ENCODE data around the gene PACRG.

Gene PACRG

DNA sequence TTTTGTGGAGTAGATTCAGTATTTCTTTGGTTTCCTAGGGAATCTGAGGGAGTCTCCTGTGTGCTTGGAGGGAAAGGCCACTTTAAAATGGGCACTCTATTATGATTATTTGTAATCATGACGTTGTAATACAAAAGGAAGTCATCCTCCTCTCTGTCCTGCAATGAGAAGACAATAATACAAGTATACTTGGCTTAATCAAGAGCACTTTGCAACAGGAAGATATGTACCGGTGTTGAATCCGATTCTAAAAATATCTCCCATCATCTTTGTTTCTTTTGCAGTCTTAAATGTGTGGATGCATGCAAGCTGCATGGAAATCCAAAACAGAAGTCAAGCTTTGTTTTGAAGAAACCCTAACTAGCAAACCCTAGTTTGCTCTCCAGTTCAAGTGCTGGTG lies 592.6 kb downstream of the PACRG start:
- no peak overlapping the region for H3K4me3 ChIP-seq (ENCODE audit: low read length)
- no peak for DNase-seq (ENCODE audit: low read depth, low spot score)
- H3K9me3 ChIP-seq (ENCODE audit: control insufficient read depth, insufficient read depth, low read length) = no peaks in the 10 kb centered on the region
- no peaks in the 10 kb centered on the region for H3K4me1 ChIP-seq (ENCODE audit: control insufficient read depth, insufficient read depth, low read length)
- no CpG with 5 or more reads among the region's 3 CpGs for WGBS (ENCODE audit: insufficient coverage, insufficient read length)
- H3K27ac ChIP-seq (ENCODE audit: low read length) = no peak overlapping the region
- H3K36me3 ChIP-seq (ENCODE audit: control insufficient read depth, insufficient read depth, low read length) = no peaks in the 10 kb centered on the region; the same call in 1 of the 2 replicates
- H3K27me3 ChIP-seq (ENCODE audit: control insufficient read depth, insufficient read depth, low read length) = no peaks in the 10 kb centered on the region

GRCh38 chr6:163320804-163321203 lies 593.0 kb downstream of the PACRG start:
- Histone ChIP-seq H3K9me3 (ENCODE audit: control insufficient read depth, insufficient read depth, low read length) (no peaks in the 10 kb centered on the region), H3K27me3 (ENCODE audit: control insufficient read depth, insufficient read depth, low read length) (no peaks in the 10 kb centered on the region), H3K4me1 (ENCODE audit: control insufficient read depth, insufficient read depth, low read length) (no peaks in the 10 kb centered on the region), H3K27ac (ENCODE audit: low read length) (no peak overlapping the region), H3K4me3 (ENCODE audit: low read length) (no peak overlapping the region), H3K36me3 (ENCODE audit: control insufficient read depth, insufficient read depth, low read length) (no peaks in the 10 kb centered on the region; the same call in 1 of the 2 replicates)
- no peak for DNase-seq (ENCODE audit: low read depth, low spot score)
- no CpG with 5 or more reads among the region's 2 CpGs for WGBS (ENCODE audit: insufficient coverage, insufficient read length)

DNA sequence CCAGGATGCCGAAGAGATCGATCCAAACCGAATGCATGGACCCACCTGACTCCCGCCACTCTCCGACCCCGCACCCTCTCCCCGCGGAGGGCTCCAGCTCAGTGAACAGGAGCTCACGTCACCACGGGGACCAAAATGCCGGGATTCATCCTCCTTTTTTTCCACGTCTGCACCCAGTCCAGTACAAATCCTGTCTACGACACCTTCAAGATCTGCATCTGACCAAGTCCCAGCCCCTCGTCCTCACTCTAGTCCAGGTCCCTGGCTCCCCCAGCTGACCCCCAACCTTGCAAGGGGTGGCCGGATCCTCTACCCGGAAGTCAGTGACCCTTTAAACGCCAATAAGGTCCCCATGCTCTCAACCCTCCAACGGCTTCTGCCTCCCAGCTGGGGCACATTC lies 593.9 kb downstream of the PACRG start:
- no peaks in the 10 kb centered on the region for H3K9me3 ChIP-seq (ENCODE audit: control insufficient read depth, insufficient read depth, low read length)
- no peaks in the 10 kb centered on the region for H3K27me3 ChIP-seq (ENCODE audit: control insufficient read depth, insufficient read depth, low read length)
- H3K4me1 ChIP-seq (ENCODE audit: control insufficient read depth, insufficient read depth, low read length) = no peaks in the 10 kb centered on the region
- no peak for DNase-seq (ENCODE audit: low read depth, low spot score)
- no peak overlapping the region for H3K4me3 ChIP-seq (ENCODE audit: low read length)
- H3K27ac ChIP-seq (ENCODE audit: low read length) = no peak overlapping the region
- WGBS (ENCODE audit: insufficient coverage, insufficient read length) = no CpG with 5 or more reads among the region's 18 CpGs
- no peaks in the 10 kb centered on the region; the same call in 1 of the 2 replicates for H3K36me3 ChIP-seq (ENCODE audit: control insufficient read depth, insufficient read depth, low read length)

GRCh38 chr6:163323274-163323673 lies 595.5 kb downstream of the PACRG start:
- Histone ChIP-seq H3K4me3 (ENCODE audit: low read length) (no peak overlapping the region), H3K4me1 (ENCODE audit: control insufficient read depth, insufficient read depth, low read length) (no peaks in the 10 kb centered on the region), H3K36me3 (ENCODE audit: control insufficient read depth, insufficient read depth, low read length) (no peaks in the 10 kb centered on the region; the same call in 1 of the 2 replicates), H3K27ac (ENCODE audit: low read length) (no peak overlapping the region), H3K9me3 (ENCODE audit: control insufficient read depth, insufficient read depth, low read length) (no peaks in the 10 kb centered on the region), H3K27me3 (ENCODE audit: control insufficient read depth, insufficient read depth, low read length) (no peaks in the 10 kb centered on the region)
- no peak for DNase-seq (ENCODE audit: low read depth, low spot score)
- WGBS (ENCODE audit: insufficient coverage, insufficient read length) = no CpG with 5 or more reads among the region's 13 CpGs

DNA sequence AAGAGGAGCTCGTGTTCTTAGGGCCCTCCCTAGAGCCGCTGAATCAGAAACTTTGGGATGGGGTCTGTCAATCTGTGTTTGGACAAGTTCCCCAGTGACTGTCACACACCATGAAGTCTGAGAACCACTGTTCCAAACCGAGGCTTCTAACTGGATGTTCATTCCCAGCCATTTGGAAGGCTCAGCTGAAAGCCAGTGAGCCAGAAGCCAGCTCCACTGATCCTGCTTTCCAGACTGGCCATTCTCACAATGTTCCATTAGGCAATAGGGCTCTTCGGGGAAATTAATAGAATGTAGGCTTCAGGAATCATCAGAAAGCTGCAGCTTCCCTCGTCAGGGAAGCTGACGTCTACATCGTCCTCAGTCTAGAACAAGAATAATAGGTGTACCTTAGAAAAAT lies 595.9 kb downstream of the PACRG start:
- H3K9me3 ChIP-seq (ENCODE audit: control insufficient read depth, insufficient read depth, low read length) = no peaks in the 10 kb centered on the region
- H3K27ac ChIP-seq (ENCODE audit: low read length) = no peak overlapping the region
- no peaks in the 10 kb centered on the region for H3K27me3 ChIP-seq (ENCODE audit: control insufficient read depth, insufficient read depth, low read length)
- WGBS (ENCODE audit: insufficient coverage, insufficient read length) = no CpG with 5 or more reads among the region's 7 CpGs
- H3K36me3 ChIP-seq (ENCODE audit: control insufficient read depth, insufficient read depth, low read length) = no peaks in the 10 kb centered on the region; the same call in 1 of the 2 replicates
- DNase-seq (ENCODE audit: low read depth, low spot score) = no peak
- H3K4me1 ChIP-seq (ENCODE audit: control insufficient read depth, insufficient read depth, low read length) = peaks cover 1% of the 10 kb centered on the region; the same call in 1 of the 2 replicates
- H3K4me3 ChIP-seq (ENCODE audit: low read length) = no peak overlapping the region

DNA sequence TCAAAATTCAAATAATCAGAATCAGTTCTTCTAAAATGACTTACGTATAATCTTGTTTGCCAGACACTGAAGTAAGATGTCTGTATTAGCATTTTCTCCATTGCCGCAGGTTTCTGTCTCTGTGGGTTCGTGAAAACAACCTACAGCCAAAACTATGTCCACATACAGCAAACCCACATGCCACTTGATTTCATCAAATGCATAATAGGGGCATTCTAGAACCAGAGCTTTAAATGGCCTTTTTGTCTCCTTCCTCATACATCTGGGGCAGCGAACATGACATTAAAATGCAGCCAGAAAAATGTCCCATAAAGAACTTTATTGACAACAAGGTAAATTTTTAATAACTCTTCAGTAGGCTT lies 596.5 kb downstream of the PACRG start:
- no peak overlapping the region for H3K4me3 ChIP-seq (ENCODE audit: low read length)
- no peaks in the 10 kb centered on the region; the same call in 1 of the 2 replicates for H3K36me3 ChIP-seq (ENCODE audit: control insufficient read depth, insufficient read depth, low read length)
- H3K4me1 ChIP-seq (ENCODE audit: control insufficient read depth, insufficient read depth, low read length) = peaks cover 1% of the 10 kb centered on the region; the same call in 1 of the 2 replicates
- DNase-seq (ENCODE audit: low read depth, low spot score) = no peak
- WGBS (ENCODE audit: insufficient coverage, insufficient read length) = no CpG with 5 or more reads among the region's 4 CpGs
- H3K27ac ChIP-seq (ENCODE audit: low read length) = no peak overlapping the region
- H3K9me3 ChIP-seq (ENCODE audit: control insufficient read depth, insufficient read depth, low read length) = no peaks in the 10 kb centered on the region
- H3K27me3 ChIP-seq (ENCODE audit: control insufficient read depth, insufficient read depth, low read length) = no peaks in the 10 kb centered on the region

- H3K27me3 ChIP-seq (ENCODE audit: control insufficient read depth, insufficient read depth, low read length) = no peaks in the 10 kb centered on the region
- H3K36me3 ChIP-seq (ENCODE audit: control insufficient read depth, insufficient read depth, low read length) = no peaks in the 10 kb centered on the region; the same call in 1 of the 2 replicates
- no peaks in the 10 kb centered on the region for H3K9me3 ChIP-seq (ENCODE audit: control insufficient read depth, insufficient read depth, low read length)
- peaks cover 1% of the 10 kb centered on the region; the same call in 1 of the 2 replicates for H3K4me1 ChIP-seq (ENCODE audit: control insufficient read depth, insufficient read depth, low read length)
- no peak overlapping the region for H3K27ac ChIP-seq (ENCODE audit: low read length)
- no CpG with 5 or more reads among the region's 10 CpGs for WGBS (ENCODE audit: insufficient coverage, insufficient read length)
- DNase-seq (ENCODE audit: low read depth, low spot score) = no peak
- no peak overlapping the region for H3K4me3 ChIP-seq (ENCODE audit: low read length)
These were observed 597.1 kb downstream of the PACRG start for GRCh38 chr6:163324688-163325389.

DNA sequence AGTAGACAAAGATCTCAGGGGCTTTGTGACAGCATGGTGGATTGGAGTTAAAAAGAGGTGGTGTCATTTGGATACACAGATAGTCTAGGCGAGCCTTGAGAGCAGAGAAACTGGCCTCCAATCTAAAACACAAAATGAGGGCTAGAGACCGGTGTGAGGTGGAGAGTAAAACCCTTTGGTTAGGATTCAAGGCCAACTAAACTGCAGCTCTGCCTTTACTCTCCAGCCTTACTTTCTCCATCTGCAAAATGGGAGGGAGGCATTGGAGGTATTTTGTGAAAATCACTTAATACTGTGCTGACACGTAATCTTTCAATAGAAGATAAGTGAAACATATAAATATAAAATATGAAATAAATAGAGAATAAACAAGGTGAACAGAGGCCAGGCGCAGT lies 597.6 kb downstream of the PACRG start:
- no peak overlapping the region for H3K4me3 ChIP-seq (ENCODE audit: low read length)
- H3K36me3 ChIP-seq (ENCODE audit: control insufficient read depth, insufficient read depth, low read length) = no peaks in the 10 kb centered on the region; the same call in 1 of the 2 replicates
- no CpG with 5 or more reads among the region's 4 CpGs for WGBS (ENCODE audit: insufficient coverage, insufficient read length)

DNA sequence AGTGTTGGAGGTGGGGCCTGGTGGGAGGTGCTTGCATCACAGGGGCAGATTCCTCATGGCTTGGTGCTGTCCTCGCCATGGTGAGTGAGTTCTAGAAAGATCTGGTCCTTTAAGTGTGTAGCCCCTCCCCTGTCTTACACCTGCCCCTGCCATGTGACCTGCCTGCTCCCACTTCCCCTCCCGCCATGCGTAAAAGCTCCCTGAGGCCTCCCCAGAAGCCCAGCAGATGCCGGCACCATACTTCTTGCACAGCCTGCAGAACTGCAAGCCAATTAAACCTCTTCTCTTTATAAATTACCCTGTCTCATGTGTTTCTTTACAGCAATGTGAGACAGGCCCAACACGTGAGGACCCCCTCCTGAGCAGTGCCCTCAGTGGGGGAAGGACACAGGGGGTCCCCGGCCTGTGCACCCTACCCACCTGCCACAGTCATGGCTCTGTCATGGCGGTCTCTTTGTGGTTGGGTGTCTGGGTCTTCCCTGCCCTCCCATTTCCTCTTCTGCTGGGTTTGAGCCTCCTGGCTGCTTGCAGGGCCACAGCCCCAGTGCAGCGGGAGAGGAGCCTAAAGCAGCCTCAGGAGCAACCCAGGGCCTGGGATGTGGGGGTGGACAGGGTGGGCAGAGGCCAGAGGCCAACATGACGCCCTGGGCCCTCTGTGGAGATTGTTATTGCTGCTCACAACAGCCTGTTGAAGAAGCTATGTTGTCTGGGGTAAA lies 599.5 kb downstream of the PACRG start:
- no peaks in the 10 kb centered on the region for H3K9me3 ChIP-seq (ENCODE audit: control insufficient read depth, insufficient read depth, low read length)
- H3K36me3 ChIP-seq (ENCODE audit: control insufficient read depth, insufficient read depth, low read length) = no peaks in the 10 kb centered on the region
- no CpG with 5 or more reads among the region's 9 CpGs for WGBS (ENCODE audit: insufficient coverage, insufficient read length)
- no peaks in the 10 kb centered on the region for H3K27me3 ChIP-seq (ENCODE audit: control insufficient read depth, insufficient read depth, low read length)
- no peak overlapping the region for H3K27ac ChIP-seq (ENCODE audit: low read length)
- H3K4me3 ChIP-seq (ENCODE audit: low read length) = no peak overlapping the region
- peaks cover 1% of the 10 kb centered on the region; the same call in 1 of the 2 replicates for H3K4me1 ChIP-seq (ENCODE audit: control insufficient read depth, insufficient read depth, low read length)
- no peak for DNase-seq (ENCODE audit: low read depth, low spot score)

More for the DNA sequence above, 597.6 kb downstream of the PACRG start:
- no peak for DNase-seq (ENCODE audit: low read depth, low spot score)
- Histone ChIP-seq H3K9me3 (ENCODE audit: control insufficient read depth, insufficient read depth, low read length) (no peaks in the 10 kb centered on the region), H3K4me1 (ENCODE audit: control insufficient read depth, insufficient read depth, low read length) (peaks cover 1% of the 10 kb centered on the region; the same call in 1 of the 2 replicates), H3K27me3 (ENCODE audit: control insufficient read depth, insufficient read depth, low read length) (no peaks in the 10 kb centered on the region), H3K27ac (ENCODE audit: low read length) (no peak overlapping the region)

GRCh38 chr6:163327921-163328320 lies 600.1 kb downstream of the PACRG start:
- Histone ChIP-seq H3K27me3 (ENCODE audit: control insufficient read depth, insufficient read depth, low read length) (no peaks in the 10 kb centered on the region), H3K36me3 (ENCODE audit: control insufficient read depth, insufficient read depth, low read length) (no peaks in the 10 kb centered on the region), H3K27ac (ENCODE audit: low read length) (no peak overlapping the region), H3K4me3 (ENCODE audit: low read length) (no peak overlapping the region), H3K9me3 (ENCODE audit: control insufficient read depth, insufficient read depth, low read length) (no peaks in the 10 kb centered on the region), H3K4me1 (ENCODE audit: control insufficient read depth, insufficient read depth, low read length) (peaks cover 1% of the 10 kb centered on the region; the same call in 1 of the 2 replicates)
- DNase-seq (ENCODE audit: low read depth, low spot score) = no peak
- WGBS (ENCODE audit: insufficient coverage, insufficient read length) = no CpG with 5 or more reads among the region's 8 CpGs
